Right lobe of liver (tissue), 4 donors: ENCODE measurements around the gene PKD2.

Source experiments
- POLR2A ChIP-seq: fragments of 450-650 bp; IDR thresholded peaks from one replicate; pipeline ENCODE4 v1.6.1; 2017; ENCODE audit warnings: antibody characterized with exemption, mild to moderate bottlenecking
- TF ChIP-seq, protein P1 (sequence below), 4 donors: fragments of 200-600 bp in 3 of 4; fragments of 450-650 bp in 1 of 4; IDR thresholded peaks; one replicate each; pipeline versions ENCODE4 v1.5.1 to v1.8.0; 2016 to 2022; ENCODE audit warnings: antibody characterized with exemption in 4 of 4, mild to moderate bottlenecking in 2 of 4
- donor health status: DM: no; HTN: no; CAD: no.
- donor health status: DM: no; HTN: no; CAD: no.
- donor health status: DM: no; HTN: yes; CAD: no.

DNA sequence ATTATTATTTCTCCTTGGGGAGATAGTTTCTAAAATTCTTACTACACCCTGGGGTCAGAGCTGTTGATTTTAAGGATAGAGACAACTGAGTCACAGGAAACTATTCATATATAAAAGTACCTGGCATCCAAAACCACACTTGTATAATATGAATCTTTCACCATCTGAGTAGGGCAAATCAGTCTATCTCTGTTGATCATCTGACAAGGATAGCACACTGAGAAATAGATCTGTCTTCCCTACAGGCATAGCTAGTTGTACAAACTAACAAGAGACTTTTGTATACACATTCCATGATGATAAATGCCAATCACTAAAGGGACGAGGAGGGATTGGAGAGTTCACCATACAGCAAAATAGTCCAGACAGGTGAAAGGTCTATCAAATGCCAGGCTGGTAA is 30.0 kb downstream of the PKD2 start:
- TF ChIP-seq, protein P1, sequence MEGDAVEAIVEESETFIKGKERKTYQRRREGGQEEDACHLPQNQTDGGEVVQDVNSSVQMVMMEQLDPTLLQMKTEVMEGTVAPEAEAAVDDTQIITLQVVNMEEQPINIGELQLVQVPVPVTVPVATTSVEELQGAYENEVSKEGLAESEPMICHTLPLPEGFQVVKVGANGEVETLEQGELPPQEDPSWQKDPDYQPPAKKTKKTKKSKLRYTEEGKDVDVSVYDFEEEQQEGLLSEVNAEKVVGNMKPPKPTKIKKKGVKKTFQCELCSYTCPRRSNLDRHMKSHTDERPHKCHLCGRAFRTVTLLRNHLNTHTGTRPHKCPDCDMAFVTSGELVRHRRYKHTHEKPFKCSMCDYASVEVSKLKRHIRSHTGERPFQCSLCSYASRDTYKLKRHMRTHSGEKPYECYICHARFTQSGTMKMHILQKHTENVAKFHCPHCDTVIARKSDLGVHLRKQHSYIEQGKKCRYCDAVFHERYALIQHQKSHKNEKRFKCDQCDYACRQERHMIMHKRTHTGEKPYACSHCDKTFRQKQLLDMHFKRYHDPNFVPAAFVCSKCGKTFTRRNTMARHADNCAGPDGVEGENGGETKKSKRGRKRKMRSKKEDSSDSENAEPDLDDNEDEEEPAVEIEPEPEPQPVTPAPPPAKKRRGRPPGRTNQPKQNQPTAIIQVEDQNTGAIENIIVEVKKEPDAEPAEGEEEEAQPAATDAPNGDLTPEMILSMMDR (IDR thresholded peaks at IDR 0.05): no peak
- TF ChIP-seq POLR2A: no peak
